Fibroblast of lung (primary cell): ENCODE data around the gene MAN1A1. TPM values are rescaled to one million over a fixed set of nuclear protein-coding genes. Genes with fewer than 3 reads are reported as not detected.
A peak's percentile ranks its signal among the peaks of the same experiment; 100 is the strongest.

Experiments used
- DNase-seq, 2 donors: peaks; one replicate each; pipeline versions ENCODE4 v3.0.0 to v3.0.0-alpha.2; 2010; ENCODE audit warnings: low read depth in 2 of 2
- H2AFZ ChIP-seq: 2 replicates; pipeline ENCODE4 v1.5.1; 2012; ENCODE audit warnings: low read length, control low read depth, inconsistent platforms
- H3K27ac ChIP-seq: 2 replicates; pipeline ENCODE4 v1.5.1; 2011; ENCODE audit warnings: low read length, control low read depth; ENCODE audit not compliant: insufficient read depth
- H3K27me3 ChIP-seq: 2 replicates; pipeline ENCODE4 v1.5.1; 2011; ENCODE audit warnings: mild to moderate bottlenecking, low read length; ENCODE audit not compliant: control insufficient read depth, insufficient read depth
- H3K36me3 ChIP-seq: 2 replicates; pipeline ENCODE4 v1.5.1; 2011; ENCODE audit warnings: low read length; ENCODE audit not compliant: control insufficient read depth, insufficient read depth
- H3K4me1 ChIP-seq: 2 replicates; pipeline ENCODE4 v1.5.1; 2011; ENCODE audit warnings: low read length; ENCODE audit not compliant: control insufficient read depth, insufficient read depth; ENCODE audit errors: extremely low read depth
- H3K4me2 ChIP-seq: 2 replicates; pipeline ENCODE4 v1.5.1; 2011; ENCODE audit warnings: low read length, control low read depth; ENCODE audit not compliant: insufficient read depth; ENCODE audit errors: extremely low read depth
- H3K4me3 ChIP-seq, 4 experiments: fragments of 200-600 bp in 1 of 4; sonication (generic) in 1 of 4; replicated peaks in 1 of 4; 2 replicates each; pipeline ENCODE4 v1.5.1; 2011 to 2016; ENCODE audit warnings: low read length in 4 of 4, low read depth in 3 of 4, mild to moderate bottlenecking in 3 of 4, control low read depth in 2 of 4, inconsistent platforms in 1 of 4, mixed read lengths in 1 of 4; ENCODE audit not compliant: insufficient read depth in 1 of 4; ENCODE audit errors: control extremely low read depth in 1 of 4
- H3K79me2 ChIP-seq: 2 replicates; pipeline ENCODE4 v1.5.1; 2012; ENCODE audit warnings: mild to moderate bottlenecking, low read length, inconsistent platforms; ENCODE audit not compliant: control insufficient read depth, insufficient read depth
- H3K9ac ChIP-seq: 2 replicates; pipeline ENCODE4 v1.5.1; 2011; ENCODE audit warnings: mild to moderate bottlenecking, low read length, control low read depth; ENCODE audit not compliant: insufficient read depth
- H3K9me3 ChIP-seq: 2 replicates; pipeline ENCODE4 v1.5.1; 2012; ENCODE audit warnings: low read depth, low read length; ENCODE audit not compliant: control insufficient read depth, insufficient read depth
- H4K20me1 ChIP-seq: 2 replicates; pipeline ENCODE4 v1.5.1; 2011; ENCODE audit warnings: low read length; ENCODE audit not compliant: control insufficient read depth, insufficient read depth; ENCODE audit errors: extremely low read depth
- CTCF ChIP-seq, 2 donors: IDR thresholded peaks in 1 of 2; conservative IDR thresholded peaks in 1 of 2; 1 replicate in 1 of 2; 2 replicates in 1 of 2; pipeline ENCODE4 v1.5.1; 2011 to 2012; ENCODE audit warnings: low read length in 2 of 2, control low read depth in 1 of 2, inconsistent platforms in 1 of 2, low read depth in 1 of 2, mild to moderate bottlenecking in 1 of 2
- EZH2 ChIP-seq: IDR thresholded peaks from 2 replicates; pipeline ENCODE4 v1.5.1; 2012; ENCODE audit warnings: low read length, control low read depth, mild to moderate bottlenecking; ENCODE audit errors: missing control alignments
- polyA plus RNA-seq, 2 donors: library from polyadenylated mRNA; depleted of rRNA in 1 of 2; stranded (reverse) in 1 of 2; unstranded in 1 of 2; fragments of >200 nt; gene quantifications; 2 replicates each; pipeline ENCODE4 v1.2.1, GENCODE V29; 2011 to 2012; ENCODE audit warnings: missing spikeins in 1 of 2
- total RNA-seq: library from RNA; depleted of rRNA; stranded (reverse); fragments of >200 nt; gene quantifications from 2 replicates; pipeline ENCODE4 v1.2.1, GENCODE V29; 2014

The MAN1A1 gene
- total and polyA plus RNA-seq, 2 donors (not counting 1 experiment from before 2014, with no cell fraction given), result 39.5 to 120 TPM

DNA sequence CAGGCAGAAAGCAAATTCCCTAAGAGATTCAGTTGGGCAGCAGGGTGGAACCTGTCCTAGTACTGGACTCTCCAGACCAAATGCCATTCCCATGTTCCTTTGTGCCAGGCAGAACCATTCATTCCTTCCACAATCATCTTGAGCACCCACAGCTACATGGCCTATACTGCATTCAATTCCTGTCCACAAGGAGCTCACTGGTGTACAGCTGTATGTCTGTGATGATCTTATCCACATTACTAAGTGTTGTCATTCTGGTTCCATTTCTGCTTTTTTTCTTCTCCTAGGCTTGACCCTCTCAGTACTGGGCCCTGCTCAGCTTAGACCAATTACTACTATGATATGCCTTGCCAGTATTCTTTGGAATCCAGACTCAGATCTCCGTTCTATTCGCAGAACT, 27.5 kb downstream of the MAN1A1 start:
- Histone ChIP-seq H3K4me1 (no peaks in the 10 kb centered on the region), H3K9me3 (no peaks in the 10 kb centered on the region), H3K4me2 (no peak overlapping the region), H3K36me3 (no peaks in the 10 kb centered on the region), H2AFZ (no peak overlapping the region), H4K20me1 (no peaks in the 10 kb centered on the region), H3K4me3 (no peak overlapping the region), H3K79me2 (no peaks in the 10 kb centered on the region), H3K9ac (no peak overlapping the region), H3K27me3 (no peaks in the 10 kb centered on the region), H3K27ac (no peak overlapping the region)
- TF ChIP-seq CTCF (conservative IDR thresholded peaks at IDR 0.05 in 1 of 2, IDR thresholded peaks at IDR 0.05 in 1 of 2; ENCODE audit: low read depth in 1 of 2, low read length in 2 of 2), result no peak
- TF ChIP-seq EZH2, result no peak
- DNase-seq, result no peak

GRCh38 chr6:119319694-119320093, 29.9 kb downstream of the MAN1A1 start:
- H3K79me2 ChIP-seq, result no peaks in the 10 kb centered on the region
- H2AFZ ChIP-seq, result no peak overlapping the region
- H3K4me3 ChIP-seq, result no peak overlapping the region
- H3K9ac ChIP-seq, result no peak overlapping the region
- no peaks in the 10 kb centered on the region for H3K36me3 ChIP-seq
- no peaks in the 10 kb centered on the region for H3K4me1 ChIP-seq
- H3K27ac ChIP-seq, result no peak overlapping the region
- no peaks in the 10 kb centered on the region for H3K27me3 ChIP-seq
- H4K20me1 ChIP-seq, result no peaks in the 10 kb centered on the region
- DNase-seq, result no peak
- H3K4me2 ChIP-seq, result no peak overlapping the region
- no peaks in the 10 kb centered on the region for H3K9me3 ChIP-seq
- TF ChIP-seq CTCF (conservative IDR thresholded peaks at IDR 0.05 in 1 of 2, IDR thresholded peaks at IDR 0.05 in 1 of 2; ENCODE audit: low read depth in 1 of 2, low read length in 2 of 2) (no peak), EZH2 (no peak)

GRCh38 chr6:119318730-119319129, 30.8 kb downstream of the MAN1A1 start:
- Histone ChIP-seq H3K27me3 (no peaks in the 10 kb centered on the region), H4K20me1 (no peaks in the 10 kb centered on the region)

More at GRCh38 chr6:119318730-119319129, 30.8 kb downstream of the MAN1A1 start:
- TF ChIP-seq EZH2, result no peak
- TF ChIP-seq CTCF (conservative IDR thresholded peaks at IDR 0.05 in 1 of 2, IDR thresholded peaks at IDR 0.05 in 1 of 2; ENCODE audit: low read depth in 1 of 2, low read length in 2 of 2), result no peak
- no peak overlapping the region for H3K27ac ChIP-seq
- no peaks in the 10 kb centered on the region for H3K4me1 ChIP-seq
- no peak overlapping the region for H3K4me2 ChIP-seq
- H3K4me3 ChIP-seq, result no peak overlapping the region
- H3K79me2 ChIP-seq, result no peaks in the 10 kb centered on the region
- H3K36me3 ChIP-seq, result no peaks in the 10 kb centered on the region
- H2AFZ ChIP-seq, result no peak overlapping the region
- no peak overlapping the region for H3K9ac ChIP-seq
- no peaks in the 10 kb centered on the region for H3K9me3 ChIP-seq
- DNase-seq, result peak in 1 of 2 donors; percentile 16
